Transverse colon (tissue), 4 donors: ENCODE data around the gene ATP10D. TPM values are rescaled to one million over a fixed set of nuclear protein-coding genes. Genes with fewer than 3 reads are reported as not detected.

Source experiments
- DNase-seq: peaks from one replicate; pipeline ENCODE4 v3.0.0-alpha.2; 2019
- H3K27ac ChIP-seq, 4 donors: fragments of 200-600 bp; sonication (generic); 2 replicates each; pipeline ENCODE4 v1.5.1; 2016 to 2018; ENCODE audit warnings: inconsistent platforms in 4 of 4
- H3K27me3 ChIP-seq: fragments of 200-600 bp; sonication (generic); 2 replicates; pipeline ENCODE4 v1.5.1; 2017; ENCODE audit warnings: inconsistent platforms
- H3K36me3 ChIP-seq, 4 donors: fragments of 200-600 bp; sonication (generic); 2 replicates each; pipeline ENCODE4 v1.5.1; 2017 to 2019; ENCODE audit warnings: inconsistent platforms in 4 of 4
- H3K4me1 ChIP-seq, 4 donors: fragments of 200-600 bp; sonication (generic); 2 replicates each; pipeline ENCODE4 v1.5.1; 2017 to 2020; ENCODE audit warnings: inconsistent platforms in 4 of 4
- H3K4me3 ChIP-seq, 4 donors: fragments of 200-600 bp; sonication (generic); 1 replicate in 1 of 4; 2 replicates in 3 of 4; pipeline versions ENCODE4 v1.5.1 to v1.6.1; 2017 to 2019; ENCODE audit warnings: inconsistent platforms in 4 of 4
- H3K9me3 ChIP-seq, 2 donors: fragments of 200-600 bp; sonication (generic); 2 replicates each; pipeline ENCODE4 v1.5.1; 2017 to 2019; ENCODE audit warnings: inconsistent platforms in 2 of 2
- CTCF ChIP-seq, 5 experiments: fragments of 200-600 bp in 3 of 5; fragments of 450-650 bp in 2 of 5; sonication (generic) in 3 of 5; IDR thresholded peaks; 1 replicate in 2 of 5; 2 replicates in 3 of 5; pipeline ENCODE4 v1.5.1; 2016 to 2017; ENCODE audit warnings: antibody characterized with exemption in 5 of 5, inconsistent platforms in 3 of 5, mild to moderate bottlenecking in 2 of 5, moderate library complexity in 1 of 5
- EP300 ChIP-seq: sonication (generic); formaldehyde crosslinking; IDR thresholded peaks from one replicate; pipeline ENCODE4 v1.6.1; 2017; ENCODE audit warnings: antibody characterized with exemption, low read depth
- POLR2A ChIP-seq: fragments of 450-650 bp; IDR thresholded peaks from one replicate; pipeline ENCODE4 v1.6.1; 2016; ENCODE audit warnings: antibody characterized with exemption, mild to moderate bottlenecking, moderate library complexity
- POLR2AphosphoS5 ChIP-seq, 3 donors: sonication (generic); formaldehyde crosslinking; IDR thresholded peaks; one replicate each; pipeline ENCODE4 v1.6.1; 2016; ENCODE audit warnings: antibody characterized with exemption in 3 of 3
- WGBS, 2 donors: methylation state at CpG; one replicate each; pipeline ENCODE4 v1.1.5; 2018; ENCODE audit warnings: low coverage in 1 of 2; 5-methylcytosine and 5-hydroxymethylcytosine counted together
- in situ Hi-C, 4 donors: fragments of 200-750 bp; cut with MboI; loops; one replicate each; pipeline versions ENCODE4 v1.15.0 to v1.15.1; 2017; ENCODE audit warnings: low sequenced_read_pairs in 3 of 4, low pct_ligation_motif_present in 1 of 4, low pct_unique_long_range_greater_than_20kb in 1 of 4
- intact Hi-C: fragments of 100-400 bp; cut with DNase I; formaldehyde crosslinking; loops from one replicate; pipeline ENCODE4 v1.15.1; 2023; ENCODE audit warnings: low total_unique reads
- total RNA-seq, 4 donors: library from RNA; depleted of rRNA; stranded (reverse); fragments of >200 nt; gene quantifications; one replicate each; pipeline ENCODE4 v1.1.0, GENCODE V29; 2016

The ATP10D gene
- total RNA-seq, 4 donors from 2014 or later: 3.8 to 14.1 (median 7.7) TPM

- no peak overlapping the region for H3K4me3 ChIP-seq
- WGBS, 2 donors: 48 to 57% methylated on average over 3 of the region's 3 CpGs
- no peaks in the 10 kb centered on the region for H3K36me3 ChIP-seq
- H3K9me3 ChIP-seq: no peaks in the 10 kb centered on the region
- in situ Hi-C loops (loop anchor here in 1 of 4 donors (25.0 kb wide), 1 partner anchor 424 kb away; the partner anchor contains the start of gene NFXL1), intact Hi-C loops (no loop called here)
- no peak for TF ChIP-seq CTCF (IDR thresholded peaks at IDR 0.05)
- no peak for TF ChIP-seq POLR2A
- TF ChIP-seq POLR2AphosphoS5 (IDR thresholded peaks at IDR 0.05): no peak
- H3K4me1 ChIP-seq: peaks cover 0 to 36% (median 11%) of the 10 kb centered on the region in 4 donors
- no peak overlapping the region for H3K27ac ChIP-seq
- no peak for DNase-seq
- H3K27me3 ChIP-seq: no peaks in the 10 kb centered on the region
Measured at GRCh38 chr4:47488706-47489105, 3.6 kb downstream of the ATP10D start.

GRCh38 chr4:47490550-47490949, 5.5 kb downstream of the ATP10D start:
- no peak for DNase-seq
- H3K36me3 ChIP-seq: no peaks in the 10 kb centered on the region
- 70% methylated on average over 4 of the region's 4 CpGs; no CpG with 5 or more reads in 1 of the 2 donors for WGBS, 2 donors
- TF ChIP-seq POLR2AphosphoS5 (IDR thresholded peaks at IDR 0.05): no peak
- peak in 3 of 5 experiments; percentile 16 to 35 (median 23) for TF ChIP-seq CTCF (IDR thresholded peaks at IDR 0.05)
- peaks cover 0 to 31% (median 8%) of the 10 kb centered on the region in 4 donors for H3K4me1 ChIP-seq
- in situ Hi-C loops: loop anchor here in 1 of 4 donors (25.0 kb wide), 1 partner anchor 422 kb away; the partner anchor contains the start of gene NFXL1
- H3K4me3 ChIP-seq: no peak overlapping the region
- no peak overlapping the region for H3K27ac ChIP-seq
- H3K9me3 ChIP-seq: no peaks in the 10 kb centered on the region
- H3K27me3 ChIP-seq: no peaks in the 10 kb centered on the region
- intact Hi-C loops: no loop called here

GRCh38 chr4:47493238-47494123, 8.4 kb downstream of the ATP10D start:
- no peak for DNase-seq
- intact Hi-C loops: no loop called here
- no peaks in the 10 kb centered on the region for H3K36me3 ChIP-seq
- TF ChIP-seq CTCF (IDR thresholded peaks at IDR 0.05): no peak
- no peak for TF ChIP-seq POLR2A
- no peak for TF ChIP-seq EP300
- TF ChIP-seq POLR2AphosphoS5 (IDR thresholded peaks at IDR 0.05): no peak
- H3K4me3 ChIP-seq: no peak overlapping the region
- WGBS, 2 donors: 84% methylated on average over 3 of the region's 3 CpGs
- H3K27me3 ChIP-seq: no peaks in the 10 kb centered on the region
- H3K4me1 ChIP-seq: peaks cover 0 to 14% (median 0%) of the 10 kb centered on the region in 4 donors
- in situ Hi-C loops: loop anchor here in 1 of 4 donors (25.0 kb wide), 1 partner anchor 419 kb away; the partner anchor contains the start of gene NFXL1
- no peaks in the 10 kb centered on the region for H3K9me3 ChIP-seq
- no peak overlapping the region for H3K27ac ChIP-seq

GRCh38 chr4:47494124-47494430, 9.0 kb downstream of the ATP10D start:
- intact Hi-C loops: no loop called here
- TF ChIP-seq POLR2AphosphoS5 (IDR thresholded peaks at IDR 0.05): no peak
- no peaks in the 10 kb centered on the region for H3K9me3 ChIP-seq
- H3K36me3 ChIP-seq: no peaks in the 10 kb centered on the region
- no peaks in the 10 kb centered on the region for H3K27me3 ChIP-seq
- H3K4me3 ChIP-seq: no peak overlapping the region
- in situ Hi-C loops: loop anchor here in 1 of 4 donors (25.0 kb wide), 1 partner anchor 418 kb away; the partner anchor contains the start of gene NFXL1
- H3K4me1 ChIP-seq: peaks cover 0 to 16% (median 0%) of the 10 kb centered on the region in 4 donors
- no peak for DNase-seq
- H3K27ac ChIP-seq: no peak overlapping the region
- WGBS, 2 donors: 64 to 68% methylated on average over 4 of the region's 4 CpGs
